ENCODE data around the gene GLRX. TPM values are rescaled to one million over a fixed set of nuclear protein-coding genes. Genes with fewer than 3 reads are reported as not detected.

GLRX gene
- polyA plus RNA-seq, 1 of the 3 experiments (the other 2 are of a cell fraction) = 40.0 TPM

DNA sequence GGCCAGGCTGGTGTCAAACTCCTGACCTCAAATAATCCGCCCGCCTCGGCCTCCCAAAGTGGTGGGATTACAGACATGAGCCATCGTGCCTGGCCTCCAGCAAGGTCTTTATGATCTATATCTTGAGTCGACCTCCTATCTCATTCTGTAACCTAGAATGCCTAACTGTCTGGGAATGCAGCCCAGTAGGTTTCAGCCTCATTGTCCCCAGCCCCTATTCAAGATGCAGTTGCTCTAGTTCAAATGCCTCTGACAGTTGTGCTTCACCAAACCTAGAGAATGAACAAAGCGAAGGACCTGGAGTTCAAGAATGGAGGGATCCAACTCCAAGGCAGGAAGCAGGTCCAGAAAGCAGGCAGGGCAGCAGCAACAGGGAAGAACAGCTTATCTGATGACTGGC is 30.8 kb downstream of the GLRX start (continued):
- no peak for TF ChIP-seq RXRA (IDR thresholded peaks at IDR 0.05; ENCODE audit: borderline replicate concordance, low read depth)
- no peak for TF ChIP-seq EZH2phosphoT487 (IDR thresholded peaks at IDR 0.05; ENCODE audit: borderline replicate concordance, low read depth)
- TF ChIP-seq GABPA (IDR thresholded peaks at IDR 0.05; ENCODE audit: low read depth) = no peak
- no peak for TF ChIP-seq SMC3 (IDR thresholded peaks at IDR 0.05; ENCODE audit: low read depth, low read length)
- TF ChIP-seq TCF12 (IDR thresholded peaks at IDR 0.05) = no peak
- no peak for TF ChIP-seq NRF1 (IDR thresholded peaks at IDR 0.05; ENCODE audit: low read depth, low read length)

DNA sequence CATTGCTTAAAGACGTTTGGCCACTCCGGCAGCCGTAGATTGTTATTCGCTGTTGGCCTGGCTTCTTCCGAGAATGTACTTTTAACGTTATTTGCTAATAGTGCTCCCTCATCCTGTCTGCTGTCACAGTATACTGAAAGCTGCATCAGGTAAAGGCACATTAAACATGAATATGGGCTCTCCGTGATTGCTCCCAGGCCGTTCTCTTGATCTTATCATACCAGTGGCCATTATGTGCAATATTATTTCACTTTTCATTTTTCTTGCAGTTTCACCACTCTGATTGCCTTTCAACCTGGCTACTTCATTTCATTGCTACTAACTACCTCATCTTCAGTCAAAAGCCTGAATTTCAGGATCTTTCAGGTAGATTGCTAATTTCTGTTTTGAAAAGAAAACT is 34.0 kb downstream of the GLRX start:
- Histone ChIP-seq H3K27me3 (ENCODE audit: insufficient read depth) (no peaks in the 10 kb centered on the region), H3K27ac (ENCODE audit: low read depth in 2 of 2, low read length in 1 of 2) (peak overlapping the region in 1 of 2 experiments; percentile 28; a peak in 1 of 4 replicates), H3K4me2 (no peak overlapping the region), H3K9me2 (no peaks in the 10 kb centered on the region), H2AFZ (ENCODE audit: low read depth) (no peak overlapping the region), H3K9me3 (no peaks in the 10 kb centered on the region), H3K9ac (no peak overlapping the region), H3K36me3 (replicated peaks in 1 of 2; ENCODE audit: control insufficient read depth in 1 of 2, insufficient read depth in 2 of 2, low read length in 1 of 2) (peaks cover 37 to 81% of the 10 kb centered on the region in 2 experiments), H3K4me1 (ENCODE audit: control insufficient read depth in 1 of 2, insufficient read depth in 2 of 2, low read depth in 1 of 2, low read length in 1 of 2) (peaks cover 5 to 15% of the 10 kb centered on the region in 2 experiments; a peak in 2 of 4 replicates), H3F3A (replicated peaks; ENCODE audit: insufficient read depth) (peaks cover 3% of the 10 kb centered on the region), H3K4me3 (ENCODE audit: low read depth in 2 of 2, low read length in 1 of 2) (no peak overlapping the region), H3K79me2 (ENCODE audit: insufficient read depth) (no peaks in the 10 kb centered on the region), H4K20me1 (ENCODE audit: insufficient read depth) (no peaks in the 10 kb centered on the region)
- DNase-seq = peak; percentile 25
- WGBS (ENCODE audit: low lambda C conversion rate) = 87% methylated on average over 8 of the region's 8 CpGs
- TF ChIP-seq GATA2 (CRISPR knock-in tag; IDR thresholded peaks at IDR 0.05) = peak; percentile 68
- TF ChIP-seq, protein P1, sequence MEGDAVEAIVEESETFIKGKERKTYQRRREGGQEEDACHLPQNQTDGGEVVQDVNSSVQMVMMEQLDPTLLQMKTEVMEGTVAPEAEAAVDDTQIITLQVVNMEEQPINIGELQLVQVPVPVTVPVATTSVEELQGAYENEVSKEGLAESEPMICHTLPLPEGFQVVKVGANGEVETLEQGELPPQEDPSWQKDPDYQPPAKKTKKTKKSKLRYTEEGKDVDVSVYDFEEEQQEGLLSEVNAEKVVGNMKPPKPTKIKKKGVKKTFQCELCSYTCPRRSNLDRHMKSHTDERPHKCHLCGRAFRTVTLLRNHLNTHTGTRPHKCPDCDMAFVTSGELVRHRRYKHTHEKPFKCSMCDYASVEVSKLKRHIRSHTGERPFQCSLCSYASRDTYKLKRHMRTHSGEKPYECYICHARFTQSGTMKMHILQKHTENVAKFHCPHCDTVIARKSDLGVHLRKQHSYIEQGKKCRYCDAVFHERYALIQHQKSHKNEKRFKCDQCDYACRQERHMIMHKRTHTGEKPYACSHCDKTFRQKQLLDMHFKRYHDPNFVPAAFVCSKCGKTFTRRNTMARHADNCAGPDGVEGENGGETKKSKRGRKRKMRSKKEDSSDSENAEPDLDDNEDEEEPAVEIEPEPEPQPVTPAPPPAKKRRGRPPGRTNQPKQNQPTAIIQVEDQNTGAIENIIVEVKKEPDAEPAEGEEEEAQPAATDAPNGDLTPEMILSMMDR (IDR thresholded peaks at IDR 0.05) = no peak
- CTCF ChIA-PET = interaction anchor here (0.7 to 1.2 kb wide), 2 partner anchors 58 to 124 kb away, joined by 5 to 7 read pairs; no protein-coding TSS in a partner anchor
- POLR2A ChIA-PET = interaction anchor here (1.1 to 1.2 kb wide), 2 partner anchors 8 to 30 kb away, joined by 3 to 5 read pairs; no protein-coding TSS in a partner anchor

DNA sequence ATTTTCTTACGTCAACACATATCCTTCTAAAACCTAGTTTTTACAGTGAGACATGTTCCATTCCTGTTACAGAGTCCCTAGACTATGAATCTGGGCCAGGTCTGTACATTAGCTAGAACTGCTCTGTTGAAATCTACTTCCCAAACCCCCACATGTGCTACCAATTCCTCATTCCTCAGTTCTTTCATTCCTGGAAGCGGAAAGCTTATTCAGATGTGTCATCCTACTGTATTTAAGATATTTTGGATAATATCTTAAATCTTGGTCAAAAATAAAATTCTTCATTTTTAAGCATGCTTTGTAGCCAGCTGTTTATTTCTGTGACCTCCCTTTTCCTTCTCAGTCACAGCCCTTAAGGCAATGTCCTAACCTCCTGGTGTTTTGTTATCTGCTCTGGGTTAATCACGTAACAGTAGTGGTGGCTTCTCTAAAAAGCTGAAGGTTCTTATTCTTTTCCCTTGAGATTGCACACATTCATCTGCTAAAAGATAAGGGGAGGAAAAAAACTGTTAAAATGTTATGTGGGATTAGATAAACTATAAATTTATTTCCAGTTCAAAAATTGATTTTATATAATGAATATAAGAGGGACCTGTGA is 35.6 kb downstream of the GLRX start:
- no peaks in the 10 kb centered on the region for H3K9me3 ChIP-seq
- no peak for DNase-seq
- no peaks in the 10 kb centered on the region for H3K27me3 ChIP-seq (ENCODE audit: insufficient read depth)
- H3K79me2 ChIP-seq (ENCODE audit: insufficient read depth) = no peaks in the 10 kb centered on the region
- H2AFZ ChIP-seq (ENCODE audit: low read depth) = no peak overlapping the region
- no peak overlapping the region for H3K4me2 ChIP-seq
- H3K36me3 ChIP-seq (replicated peaks in 1 of 2; ENCODE audit: control insufficient read depth in 1 of 2, insufficient read depth in 2 of 2, low read length in 1 of 2) = peaks cover 31 to 77% of the 10 kb centered on the region in 2 experiments
- no peaks in the 10 kb centered on the region for H4K20me1 ChIP-seq (ENCODE audit: insufficient read depth)
- H3K4me1 ChIP-seq (ENCODE audit: control insufficient read depth in 1 of 2, insufficient read depth in 2 of 2, low read depth in 1 of 2, low read length in 1 of 2) = peaks cover 3 to 15% of the 10 kb centered on the region in 2 experiments; a peak in 2 of 4 replicates
- H3K9me2 ChIP-seq = no peaks in the 10 kb centered on the region
- 92% methylated on average over 3 of the region's 3 CpGs for WGBS (ENCODE audit: low lambda C conversion rate)
- ChIA-PET POLR2A (no interaction called here), CTCF (interaction anchor here (0.9 to 7.1 kb wide), 4 partner anchors 26 to 142 kb away, joined by 3 to 170 read pairs (median 4); no protein-coding TSS in a partner anchor)
- no peak overlapping the region for H3K27ac ChIP-seq (ENCODE audit: low read depth in 2 of 2, low read length in 1 of 2)
- TF ChIP-seq GATA2 (CRISPR knock-in tag; IDR thresholded peaks at IDR 0.05) (peak; percentile 46; the same call in 1 of the 2 replicates), RAD21 (IDR thresholded peaks at IDR 0.05; ENCODE audit: low read length) (no peak)
- H3K4me3 ChIP-seq (ENCODE audit: low read depth in 2 of 2, low read length in 1 of 2) = no peak overlapping the region
- H3F3A ChIP-seq (replicated peaks; ENCODE audit: insufficient read depth) = no peaks in the 10 kb centered on the region
- no peak overlapping the region for H3K9ac ChIP-seq

All from SK-N-SH (cell line).